CD4-positive, alpha-beta T cell treated with Interleukin-6 at 100 ng/mL for 8 hours (primary cell): ENCODE results near the gene MSH3.
"Not testable (repeated sequence)": the region's sequence is repeated elsewhere in the genome, so short reads cannot be mapped to it uniquely, and the experiment has no call there.

ENCODE experiments used
- DNase-seq: peaks from one replicate; pipeline ENCODE4 v3.0.0-alpha.2; 2020; ENCODE audit warnings: mixed read lengths, low spot score

MSH3 gene

GRCh38 chr5:80797428-80798024 is 143.1 kb downstream of the MSH3 start:
- no peak for DNase-seq

DNA sequence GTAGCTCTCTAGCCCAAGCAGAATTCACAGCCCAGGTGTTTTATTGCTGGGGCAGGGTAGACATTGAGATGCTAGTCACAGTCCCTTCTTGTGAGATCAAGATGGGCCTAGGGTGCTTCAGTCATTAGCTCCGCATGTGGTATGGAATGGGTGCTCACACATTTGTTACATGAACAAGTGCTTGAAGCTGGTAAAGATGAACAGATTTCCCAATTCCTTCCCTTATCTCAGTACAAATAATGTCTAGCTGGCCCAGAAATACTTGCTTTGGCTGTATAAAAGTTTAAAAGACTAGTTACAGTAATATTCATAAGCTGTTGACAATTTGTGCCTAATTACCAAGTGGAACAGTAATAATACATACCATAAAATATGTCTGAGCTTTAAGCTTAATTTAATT is 143.7 kb downstream of the MSH3 start:
- no peak for DNase-seq

GRCh38 chr5:80798633-80799032 is 144.2 kb downstream of the MSH3 start:
- no peak for DNase-seq

DNA sequence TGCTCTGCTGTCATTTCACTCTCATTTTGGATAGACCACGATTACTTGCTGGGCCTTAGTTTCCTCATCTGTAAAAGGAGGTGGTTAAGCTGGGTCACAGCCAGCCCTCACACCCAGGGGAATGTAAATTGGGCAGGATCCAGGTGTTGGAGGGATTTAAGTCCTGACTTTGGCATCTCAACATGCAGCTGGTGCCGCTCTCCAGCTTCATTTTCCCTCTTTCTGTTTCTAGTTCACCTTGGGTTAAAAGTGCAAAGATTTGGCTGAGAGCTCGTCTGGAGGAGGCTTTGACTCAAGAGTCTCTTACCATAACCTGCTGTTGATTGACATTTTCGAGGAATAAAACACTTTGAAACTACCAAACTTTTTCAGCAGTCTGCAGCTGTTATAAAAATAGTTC is 144.6 kb downstream of the MSH3 start:
- DNase-seq: no peak

DNA sequence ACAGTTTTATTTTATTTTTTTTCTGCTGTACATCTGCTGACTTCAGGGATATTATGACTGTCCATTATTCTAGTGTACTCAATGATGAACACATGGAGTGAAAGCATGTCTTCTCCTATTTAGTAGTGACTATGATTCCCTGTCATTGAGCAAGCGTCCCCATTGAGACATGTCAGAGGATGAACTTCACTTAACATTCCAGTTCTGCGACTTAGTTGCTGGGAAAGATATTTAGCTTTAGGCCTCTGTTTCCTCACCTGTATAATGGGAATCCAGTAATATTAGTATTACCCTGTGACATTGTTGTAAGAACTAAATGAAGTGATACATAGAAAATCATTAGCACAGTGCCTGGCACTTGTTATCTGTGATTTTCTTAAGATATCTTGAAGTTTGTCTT is 145.1 kb downstream of the MSH3 start:
- no peak for DNase-seq

DNA sequence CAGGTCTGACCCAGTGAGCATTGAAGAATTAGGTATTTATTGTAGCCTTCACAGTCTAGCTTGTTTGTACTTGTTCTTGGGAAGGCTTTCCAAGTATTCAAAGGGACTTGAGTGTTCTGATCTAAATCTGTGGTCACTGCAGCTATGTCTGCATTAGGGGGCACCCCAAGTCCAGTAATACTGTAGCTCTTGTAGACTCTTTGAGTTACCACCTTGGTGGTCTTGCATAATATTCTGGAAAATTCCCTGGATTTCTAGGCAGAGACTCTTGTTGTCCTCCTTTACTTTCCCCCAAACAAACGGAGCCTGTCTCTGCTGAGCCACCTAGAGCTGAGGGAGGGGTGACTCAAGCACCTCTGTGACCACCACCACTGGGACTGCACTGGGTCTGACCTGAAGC is 149.9 kb downstream of the MSH3 start:
- no peak for DNase-seq

- no peak for DNase-seq
Measured at GRCh38 chr5:80805038-80805437, 150.6 kb downstream of the MSH3 start.

DNA sequence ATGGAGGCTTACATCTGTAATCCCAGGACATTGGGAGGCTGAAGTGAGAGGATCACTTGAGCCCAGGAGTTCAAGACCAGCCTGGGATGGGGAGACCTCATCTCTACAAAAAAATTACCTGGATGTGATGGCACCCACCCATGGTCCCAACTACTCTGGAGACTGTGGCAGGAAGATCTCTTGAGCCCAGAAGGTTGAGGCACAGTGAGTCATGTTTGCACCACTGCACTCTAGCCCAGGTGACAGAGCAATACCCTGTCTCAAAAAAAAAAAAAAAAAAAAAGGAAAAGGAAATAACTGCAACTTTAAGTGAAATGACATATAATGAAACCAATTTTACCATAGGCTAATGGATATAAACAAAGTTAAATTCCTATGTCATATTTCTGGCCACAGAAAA is 152.5 kb downstream of the MSH3 start:
- DNase-seq: no peak

DNA sequence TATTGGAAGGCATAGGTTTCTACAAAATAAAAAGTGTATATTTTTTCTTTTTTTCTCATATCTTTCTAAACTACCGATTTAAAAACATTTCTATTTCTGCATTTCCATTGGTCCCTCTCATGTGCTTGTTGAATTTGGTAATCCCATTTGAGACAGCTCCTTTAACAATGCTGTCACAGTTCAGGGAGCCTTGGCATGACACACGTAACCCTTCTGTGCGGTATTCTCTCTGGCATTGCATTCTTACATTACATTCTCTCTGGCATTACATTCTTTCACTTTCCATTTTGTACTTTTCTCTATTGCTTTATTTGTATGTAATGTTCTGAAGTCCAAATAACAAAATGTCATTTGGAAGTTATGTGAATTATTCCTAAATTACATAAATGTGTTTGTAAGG is 155.0 kb downstream of the MSH3 start:
- DNase-seq: no peak

- no peak for DNase-seq
Measured at GRCh38 chr5:80810425-80810824, 156.0 kb downstream of the MSH3 start.

- no peak for DNase-seq
Measured at GRCh38 chr5:80816590-80816989, 162.1 kb downstream of the MSH3 start.

- no peak for DNase-seq
Measured at GRCh38 chr5:80820685-80821084, 166.2 kb downstream of the MSH3 start.

DNA sequence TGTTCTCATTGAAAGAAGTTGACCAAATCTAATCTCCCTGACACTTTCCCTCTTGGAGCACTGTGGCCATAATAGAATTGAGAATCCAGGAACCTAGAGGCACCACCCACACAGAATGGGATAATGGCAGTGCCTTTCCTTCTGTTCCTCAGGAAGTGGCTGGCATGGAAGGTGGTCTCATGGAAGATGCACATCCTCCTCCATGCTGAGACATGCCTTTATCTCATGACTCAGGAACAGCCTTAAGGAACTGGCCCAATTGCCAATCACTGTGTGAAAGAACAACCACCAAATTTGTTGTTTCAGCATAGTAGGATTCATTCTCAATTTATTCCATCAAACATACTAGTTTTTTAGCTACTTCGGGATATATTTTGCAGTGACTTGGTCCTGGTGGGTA is 168.2 kb downstream of the MSH3 start:
- DNase-seq: no peak

- not testable (repeated sequence) for DNase-seq
Measured at GRCh38 chr5:80824159-80824558, 169.7 kb downstream of the MSH3 start.

DNA sequence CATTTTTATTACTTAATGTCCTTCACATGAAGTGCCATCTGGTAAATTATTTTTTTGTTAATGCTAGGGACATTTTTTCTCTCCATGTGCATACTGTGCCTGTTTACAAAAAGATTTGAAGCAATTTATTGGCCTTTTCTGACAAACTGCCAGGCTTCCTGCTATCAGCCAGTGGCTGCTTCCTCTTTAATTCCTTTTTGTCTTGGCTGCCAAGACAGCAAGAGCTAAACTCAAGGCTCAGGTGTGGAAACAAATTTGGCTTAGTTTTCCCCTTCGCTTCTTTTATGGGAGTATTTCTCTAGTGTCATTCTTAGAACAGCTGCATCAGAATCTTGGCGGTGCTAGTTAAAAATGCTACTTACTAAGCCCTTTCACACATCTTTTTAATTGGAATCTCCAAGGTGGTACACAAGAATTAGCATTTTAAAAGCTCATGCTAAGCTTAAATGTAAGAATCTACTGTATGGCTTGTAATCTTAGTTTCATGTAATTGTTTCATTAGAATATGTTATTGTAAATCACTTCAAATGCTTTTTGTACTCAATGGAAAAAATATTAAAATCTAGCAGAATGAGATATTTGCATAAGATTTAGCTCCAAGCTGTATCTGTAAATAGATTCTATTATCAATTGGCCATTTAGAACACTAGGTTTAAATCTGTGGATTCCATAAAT is 171.5 kb downstream of the MSH3 start:
- DNase-seq: no peak

DNA sequence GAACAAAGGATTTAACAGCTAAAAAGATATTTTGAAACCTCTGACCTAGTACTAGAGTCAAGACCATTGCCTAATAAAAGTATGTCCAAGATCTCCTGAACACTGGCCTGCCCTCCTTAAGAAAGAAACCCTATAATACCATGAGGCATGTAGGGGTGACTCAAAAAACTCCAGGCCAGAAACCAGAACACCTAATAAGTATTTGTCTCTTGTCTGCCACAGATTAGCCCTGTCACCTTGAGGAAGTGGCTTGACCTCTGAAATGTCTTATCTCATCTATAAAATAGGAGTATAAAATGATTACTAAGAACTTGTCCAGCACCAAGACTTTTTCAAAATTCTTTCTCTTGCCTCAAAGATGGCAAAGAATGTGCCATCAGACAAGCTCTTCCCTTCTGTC is 180.3 kb downstream of the MSH3 start:
- no peak for DNase-seq

- no peak for DNase-seq
Measured at GRCh38 chr5:80835128-80835527, 180.7 kb downstream of the MSH3 start.

GRCh38 chr5:80837679-80838078 is 183.2 kb downstream of the MSH3 start:
- no peak for DNase-seq

DNA sequence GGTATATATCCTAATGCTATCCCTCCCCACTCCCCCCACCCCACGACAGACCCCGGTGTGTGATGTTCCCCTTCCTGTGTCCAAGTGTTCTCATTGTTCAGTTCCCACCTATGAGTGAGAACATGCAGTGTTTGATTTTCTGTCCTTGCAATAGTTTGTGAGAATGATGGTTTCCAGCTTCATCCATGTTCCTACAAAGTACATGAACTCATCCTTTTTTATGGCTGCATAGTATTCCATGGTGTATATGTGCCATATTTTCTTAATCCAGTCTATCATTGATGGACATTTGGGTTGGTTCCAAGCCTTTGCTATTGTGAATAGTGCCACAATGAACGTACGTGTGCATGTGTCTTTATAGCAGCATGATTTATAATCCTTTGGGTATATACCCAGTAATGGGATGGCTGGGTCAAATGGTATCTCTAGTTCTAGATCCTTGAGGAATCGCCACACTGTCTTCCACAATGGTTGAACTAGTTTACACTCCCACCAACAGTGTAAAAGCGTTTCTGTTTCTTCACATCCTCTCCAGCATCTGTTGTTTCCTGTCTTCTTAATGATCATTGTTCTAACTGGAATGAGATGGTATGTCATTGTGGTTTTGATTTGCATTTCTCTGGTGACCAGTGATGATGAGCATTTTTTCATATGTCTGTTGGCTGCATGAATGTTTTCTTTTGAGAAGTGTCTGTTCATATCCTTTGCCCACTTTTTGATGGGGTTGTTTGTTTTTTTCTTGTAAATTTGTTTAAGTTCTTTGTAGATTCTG is 186.8 kb downstream of the MSH3 start:
- not testable (repeated sequence) for DNase-seq

GRCh38 chr5:80846422-80846821 is 192.0 kb downstream of the MSH3 start:
- not testable (repeated sequence) for DNase-seq

DNA sequence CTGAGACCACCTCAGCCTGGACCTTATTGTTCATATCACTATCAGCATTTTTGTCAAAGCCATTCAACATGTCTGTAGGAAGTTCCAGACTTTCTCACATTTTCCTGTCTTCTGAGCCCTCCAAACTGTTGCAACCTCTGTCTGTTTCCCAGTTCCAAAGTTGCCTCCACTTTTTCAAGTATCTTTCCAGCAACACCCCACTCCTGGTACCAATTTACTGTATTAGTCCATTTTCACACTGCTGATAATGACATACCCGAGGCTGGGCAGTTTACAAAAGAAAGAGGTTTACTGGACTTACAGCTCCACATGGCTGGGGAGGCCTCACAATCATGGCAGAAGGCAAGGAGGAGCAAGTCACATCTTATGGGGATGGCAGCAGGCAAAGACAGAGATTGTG is 195.7 kb downstream of the MSH3 start:
- DNase-seq: not testable (repeated sequence)

GRCh38 chr5:80852331-80853245 is 198.1 kb downstream of the MSH3 start:
- no peak for DNase-seq
